HG02973 (cell line): Measurements from ENCODE around the gene FAM234B.
"Not testable (repeated sequence)": the region's sequence is repeated elsewhere in the genome, so short reads cannot be mapped to it uniquely, and the experiment has no call there.

Experiments used
- ATAC-seq: cut with Tn5 transposase; IDR thresholded peaks from one replicate; pipeline ENCODE4 v1.9.1; 2021; ENCODE audit warnings: moderate library complexity; ENCODE audit not compliant: unreplicated experiment

FAM234B gene

DNA sequence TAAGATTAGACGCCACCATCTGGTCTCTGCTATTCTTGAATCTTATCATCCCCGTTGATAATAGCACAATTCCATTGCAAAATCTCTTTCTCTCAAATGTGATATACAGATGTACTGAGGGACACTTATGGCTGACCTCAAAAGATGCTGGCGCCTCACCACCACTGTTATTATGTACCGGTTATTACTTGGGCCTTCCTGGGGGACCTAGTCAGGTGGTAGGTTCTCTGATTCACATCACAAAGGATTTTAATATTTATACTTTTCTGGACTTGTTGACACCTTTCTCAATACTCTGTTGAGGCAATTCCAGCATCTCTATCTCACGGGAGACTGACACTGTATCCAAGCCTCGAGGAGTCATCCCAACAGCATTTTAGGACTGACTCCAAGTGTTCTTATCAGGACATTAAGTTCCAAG is 21.3 kb upstream of the FAM234B start:
- ATAC-seq = no peak

- ATAC-seq = no peak
Measured at GRCh38 chr12:13023811-13024530, 20.2 kb upstream of the FAM234B start.

DNA sequence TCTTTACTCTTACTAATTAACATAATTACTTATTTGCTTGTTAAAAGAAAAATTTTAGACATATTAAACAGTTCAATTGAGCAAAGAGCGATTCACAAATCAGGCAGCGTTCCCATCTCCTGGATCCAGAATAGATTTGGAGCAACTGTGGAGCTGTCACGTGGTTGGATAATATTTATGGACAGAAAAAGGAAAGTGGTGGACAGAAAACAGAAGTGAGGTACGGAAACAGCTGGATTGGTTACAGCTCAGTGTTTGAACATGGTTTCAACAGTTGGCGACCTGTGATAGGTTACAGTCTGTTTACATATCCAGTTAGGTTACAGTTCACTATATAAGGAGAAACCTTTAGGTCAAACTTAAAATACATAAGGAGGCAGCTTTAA is 19.7 kb upstream of the FAM234B start:
- ATAC-seq = no peak

GRCh38 chr12:13026286-13026685 is 17.9 kb upstream of the FAM234B start:
- ATAC-seq = no peak

DNA sequence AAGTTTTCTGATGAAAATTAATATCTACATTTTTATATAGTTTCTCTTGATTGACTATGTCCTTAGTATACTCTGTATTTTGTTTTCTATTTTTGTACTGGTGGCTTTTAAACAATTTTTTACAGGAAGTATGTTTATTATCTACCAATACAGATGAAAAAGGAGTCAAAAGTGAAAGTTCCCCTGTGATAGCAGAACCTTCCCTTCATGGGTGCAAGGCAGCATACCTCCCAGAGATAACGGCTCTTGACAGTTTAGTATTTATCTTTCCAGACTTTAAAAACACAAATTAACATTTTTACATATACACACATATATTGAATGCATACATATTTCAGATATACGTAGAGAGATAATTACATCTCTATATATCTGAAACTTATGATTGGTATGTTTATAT is 17.1 kb upstream of the FAM234B start:
- no peak for ATAC-seq

DNA sequence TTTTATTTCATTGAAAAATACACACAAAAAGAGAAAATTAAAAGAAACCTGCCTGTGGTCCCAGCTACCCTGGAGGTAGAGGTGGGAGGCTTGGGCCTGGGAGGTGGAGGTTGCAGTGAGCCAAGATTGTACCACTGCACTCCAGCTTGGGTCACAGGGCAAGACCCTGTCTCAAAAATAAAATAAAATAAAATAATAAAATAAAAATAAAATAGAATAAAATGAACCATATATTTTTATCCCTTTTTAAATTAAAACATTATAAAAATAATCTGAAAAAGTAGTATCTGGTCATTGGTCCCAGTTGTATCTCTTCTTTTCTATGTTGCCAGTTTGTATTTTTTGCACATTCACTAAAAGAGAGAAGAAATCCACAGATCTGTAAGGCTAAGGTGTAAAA is 16.7 kb upstream of the FAM234B start:
- no peak for ATAC-seq

GRCh38 chr12:13028825-13029570 is 15.2 kb upstream of the FAM234B start:
- no peak for ATAC-seq

DNA sequence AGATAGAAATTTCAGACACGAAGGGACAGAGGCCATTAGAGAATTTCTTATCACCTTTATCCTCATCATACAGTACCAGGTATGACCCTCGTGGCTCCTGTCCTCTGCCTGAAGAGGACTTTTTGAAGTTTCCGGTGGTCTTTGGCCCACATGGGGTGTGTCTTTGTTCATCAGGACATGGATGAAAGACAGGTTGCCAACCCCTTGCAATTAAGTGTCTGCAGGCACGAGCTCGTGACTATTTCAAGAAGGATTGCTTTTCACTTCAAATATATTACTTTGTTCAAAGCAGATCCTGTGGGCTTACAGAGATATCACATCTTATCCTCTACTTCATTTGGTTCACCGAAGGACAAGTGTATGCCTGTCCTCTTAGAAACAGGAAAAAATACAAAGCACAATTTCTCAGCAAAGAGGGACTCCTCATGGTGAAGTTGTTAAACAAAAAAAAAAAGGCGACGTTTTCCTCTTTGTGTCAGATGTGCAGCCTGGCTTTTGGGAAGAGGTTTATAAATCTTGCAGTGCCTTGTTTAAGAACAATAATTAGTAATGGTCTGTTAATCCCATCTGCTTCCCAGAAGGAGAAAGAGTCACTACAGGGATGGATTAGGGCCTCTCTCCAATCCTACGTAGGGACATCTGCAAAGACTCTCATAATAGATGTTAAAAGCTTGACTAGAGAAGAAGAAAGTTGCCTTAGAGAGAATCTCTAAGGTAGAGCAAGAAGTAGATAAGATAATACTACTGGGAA is 13.5 kb upstream of the FAM234B start:
- ATAC-seq = no peak

- no peak for ATAC-seq
Measured at GRCh38 chr12:13032164-13032563, 12.0 kb upstream of the FAM234B start.

DNA sequence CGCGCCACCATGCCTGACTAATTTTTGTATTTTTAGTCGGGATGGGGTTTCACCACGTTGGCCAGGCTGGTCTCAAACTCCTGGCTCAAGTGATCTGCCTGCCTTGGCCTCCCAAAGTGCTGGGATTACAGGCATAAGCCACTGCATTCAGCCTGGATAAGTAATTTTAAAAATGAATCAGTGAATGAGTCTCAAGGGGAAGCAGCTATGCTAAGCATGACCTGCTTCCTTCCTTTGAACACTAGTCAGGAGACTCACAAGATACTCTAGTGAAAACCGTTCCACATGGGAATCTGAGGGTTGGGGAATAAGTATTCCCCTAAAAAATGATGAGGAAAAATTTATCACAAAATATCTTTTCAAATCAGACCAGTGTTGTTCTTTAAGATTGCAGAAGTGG is 10.7 kb upstream of the FAM234B start:
- ATAC-seq = no peak

GRCh38 chr12:13035335-13035734 is 8.8 kb upstream of the FAM234B start:
- not testable (repeated sequence) for ATAC-seq

- ATAC-seq = no peak
Measured at GRCh38 chr12:13036881-13037280, 7.3 kb upstream of the FAM234B start.

- ATAC-seq = no peak
Measured at GRCh38 chr12:13038491-13039161, 5.6 kb upstream of the FAM234B start.

DNA sequence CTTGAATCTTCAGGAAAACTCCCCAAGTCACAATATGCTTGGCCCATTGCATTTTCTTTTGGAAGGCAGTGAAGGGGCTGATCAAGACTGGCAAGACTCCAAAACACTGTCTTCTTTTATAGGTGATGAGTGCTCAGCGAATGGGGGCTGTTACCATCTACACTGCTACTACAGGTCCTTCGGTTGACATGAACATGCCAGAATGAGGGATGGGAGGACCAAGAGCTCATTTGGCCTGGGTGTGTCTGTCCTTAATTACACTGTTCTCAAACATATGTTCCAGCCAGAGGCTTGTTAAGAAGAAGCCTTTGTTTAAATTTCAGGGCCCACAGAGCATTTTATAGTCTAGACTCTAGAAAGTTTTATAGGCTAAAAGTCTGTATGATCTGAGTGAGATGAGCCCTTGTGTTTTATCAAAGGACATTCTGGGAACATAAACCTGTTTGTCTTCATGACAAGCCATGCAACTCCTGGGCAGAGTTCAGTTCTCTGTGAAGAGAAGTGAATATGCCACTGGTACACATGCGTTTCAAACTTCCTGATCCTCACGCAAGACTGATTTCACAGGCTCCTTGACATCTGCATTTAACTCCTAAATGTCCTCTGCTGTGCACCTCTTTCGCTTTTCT is 4.7 kb upstream of the FAM234B start:
- no peak for ATAC-seq

- ATAC-seq = no peak
Measured at GRCh38 chr12:13041224-13041623, 3.0 kb upstream of the FAM234B start.

GRCh38 chr12:13042666-13043230 is 1.4 kb upstream of the FAM234B start:
- no peak for ATAC-seq

DNA sequence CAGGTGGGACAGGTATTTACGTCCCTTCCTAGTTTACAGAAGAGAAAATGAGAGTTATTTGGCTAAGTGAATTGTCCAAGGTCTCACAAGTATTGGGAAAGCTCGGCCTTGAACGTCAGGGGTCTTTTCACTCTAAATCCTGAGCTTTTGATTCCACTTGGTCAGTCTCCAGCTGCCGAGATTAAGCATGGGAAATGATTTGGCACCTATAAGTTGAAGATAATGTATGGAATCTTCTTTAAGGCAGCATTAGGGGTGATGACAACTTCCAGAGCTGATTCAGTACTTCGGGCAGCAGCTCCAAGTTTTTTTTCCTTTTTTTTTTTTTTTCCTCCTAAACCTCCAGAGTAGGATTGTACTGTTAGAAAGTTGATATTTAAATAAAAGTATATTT is 722 bp downstream of the FAM234B start:
- no peak for ATAC-seq

DNA sequence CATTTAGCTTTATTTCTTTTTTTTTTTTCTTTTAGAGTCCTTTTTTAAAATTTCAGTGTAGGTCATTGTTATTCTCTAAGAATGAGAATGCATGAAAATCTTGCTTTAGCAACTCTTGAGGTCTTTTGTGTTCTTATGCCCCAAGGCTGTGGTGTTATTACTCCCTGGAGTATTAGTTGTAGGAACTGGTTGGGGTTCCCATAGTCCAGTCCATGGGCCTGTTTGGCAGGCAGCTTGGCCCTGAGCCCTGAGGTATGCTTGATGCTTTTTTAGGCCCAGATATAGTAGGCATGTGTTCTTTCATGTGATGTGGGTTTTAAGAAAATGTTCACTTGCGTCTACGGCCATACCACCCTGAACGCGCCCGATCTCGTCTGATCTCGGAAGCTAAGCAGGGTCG is 1.6 kb downstream of the FAM234B start:
- no peak for ATAC-seq

GRCh38 chr12:13046964-13047363 is 2.8 kb downstream of the FAM234B start:
- no peak for ATAC-seq

DNA sequence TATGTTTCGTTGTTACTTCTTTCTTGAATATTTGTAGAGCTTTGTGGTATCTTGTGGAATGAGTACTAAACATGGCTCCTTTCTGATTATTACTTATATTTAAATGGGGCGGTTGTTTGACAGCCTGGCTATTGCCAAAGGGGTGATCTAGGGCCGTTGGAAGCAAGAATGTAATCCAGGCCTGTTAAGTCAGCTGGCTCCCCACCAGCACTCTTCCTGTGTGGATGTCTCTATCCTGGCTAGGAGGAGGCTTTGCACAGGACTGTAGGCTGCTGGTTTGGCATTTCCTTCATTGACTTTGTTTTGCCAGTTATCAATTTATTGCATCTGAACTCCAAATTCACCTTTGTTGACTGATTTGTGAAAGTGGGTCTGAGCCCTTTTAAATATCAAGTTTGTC is 5.6 kb downstream of the FAM234B start:
- no peak for ATAC-seq

DNA sequence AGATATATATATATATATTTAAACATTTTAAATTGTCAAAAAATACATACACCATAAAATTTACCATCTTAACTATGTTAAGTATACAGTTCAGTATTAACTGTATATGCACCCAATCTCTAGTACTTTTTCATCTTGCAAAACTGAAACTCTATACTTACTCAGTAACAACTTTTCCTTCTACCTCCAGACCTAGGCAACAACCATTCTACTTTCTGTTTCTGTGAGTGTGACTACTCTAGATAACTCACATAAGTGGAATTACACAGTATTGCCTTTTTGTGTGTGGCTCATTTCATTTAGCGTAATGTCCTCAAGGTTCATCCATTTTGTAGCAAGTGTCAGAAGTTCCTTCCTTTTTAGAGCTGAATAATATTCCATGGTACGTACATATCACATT is 8.2 kb downstream of the FAM234B start:
- ATAC-seq = no peak
